ENCODE results near the gene OGFR. TPM values are rescaled to one million over a fixed set of nuclear protein-coding genes. Genes with fewer than 3 reads are reported as not detected.

The OGFR gene
- total RNA-seq, 3 donors from 2014 or later, result 39.3 to 63.1 (median 48.5) TPM

GRCh38 chr20:62837790-62838127 lies 33.1 kb downstream of the OGFR start:
- H3K36me3 ChIP-seq (ENCODE audit: low read depth), result no peaks in the 10 kb centered on the region
- no peak for DNase-seq
- H3K4me3 ChIP-seq, result no peak overlapping the region
- TF ChIP-seq CTCF (IDR thresholded peaks at IDR 0.05), result no peak
- H3K9me3 ChIP-seq, result no peaks in the 10 kb centered on the region
- no peak for ATAC-seq
- H3K4me1 ChIP-seq (ENCODE audit: low read depth), result peaks cover 12% of the 10 kb centered on the region
- intact Hi-C loops (cut with DNase I, micrococcal nuclease), result no loop called here

DNA sequence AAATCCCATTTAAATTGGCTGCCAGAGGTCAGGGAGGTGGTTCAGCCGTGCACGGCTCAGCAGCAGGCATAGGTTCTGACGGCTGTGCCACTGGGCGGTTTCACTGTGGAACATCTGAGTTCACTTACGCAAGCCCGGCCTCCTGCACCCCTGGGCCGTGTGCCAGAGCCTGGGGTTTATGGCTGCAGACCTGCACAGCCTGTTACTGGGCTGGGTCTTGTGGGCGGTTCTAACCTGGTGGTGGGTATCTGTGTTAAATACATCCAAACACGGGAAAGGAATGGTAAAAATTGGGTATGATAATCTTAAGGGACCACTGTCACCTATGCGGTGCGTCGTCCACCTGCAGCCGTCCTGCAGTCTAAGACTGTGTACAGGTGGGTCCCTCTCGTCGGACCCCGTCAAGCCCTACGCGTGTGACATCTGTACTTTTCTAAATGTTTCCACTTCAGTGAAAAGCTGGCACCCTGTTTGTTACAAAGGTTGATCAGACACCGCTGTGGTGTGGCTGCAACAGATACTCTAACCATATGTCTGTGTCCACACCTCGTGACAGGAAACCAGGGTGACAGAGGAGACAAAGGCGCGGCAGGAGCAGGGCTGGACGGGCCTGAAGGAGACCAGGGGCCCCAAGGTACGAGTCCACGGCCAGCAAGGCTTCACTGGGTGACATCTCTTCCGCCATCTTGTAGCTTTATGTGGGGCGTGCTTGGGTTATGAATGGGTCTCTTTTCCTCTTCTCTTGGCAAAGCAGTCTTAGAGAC lies 33.7 kb downstream of the OGFR start:
- ATAC-seq (peak; percentile 94), DNase-seq (peak; percentile 94 to 95 (median 95))
- intact Hi-C loops (cut with DNase I, micrococcal nuclease), result no loop called here
- Histone ChIP-seq H3K36me3 (ENCODE audit: low read depth) (no peaks in the 10 kb centered on the region), H3K9me3 (no peaks in the 10 kb centered on the region), H3K4me3 (no peak overlapping the region), H3K4me1 (ENCODE audit: low read depth) (peaks cover 6% of the 10 kb centered on the region)
- no peak for TF ChIP-seq CTCF (IDR thresholded peaks at IDR 0.05)

GRCh38 chr20:62839261-62839660 lies 34.6 kb downstream of the OGFR start:
- no peak for TF ChIP-seq CTCF (IDR thresholded peaks at IDR 0.05)
- no peak overlapping the region for H3K4me3 ChIP-seq
- H3K36me3 ChIP-seq (ENCODE audit: low read depth), result no peaks in the 10 kb centered on the region
- DNase-seq (peak in 1 of 3 donors; percentile 22), ATAC-seq (no peak)
- H3K9me3 ChIP-seq, result no peaks in the 10 kb centered on the region
- intact Hi-C loops (cut with DNase I, micrococcal nuclease), result no loop called here
- peaks cover 6% of the 10 kb centered on the region for H3K4me1 ChIP-seq (ENCODE audit: low read depth)

DNA sequence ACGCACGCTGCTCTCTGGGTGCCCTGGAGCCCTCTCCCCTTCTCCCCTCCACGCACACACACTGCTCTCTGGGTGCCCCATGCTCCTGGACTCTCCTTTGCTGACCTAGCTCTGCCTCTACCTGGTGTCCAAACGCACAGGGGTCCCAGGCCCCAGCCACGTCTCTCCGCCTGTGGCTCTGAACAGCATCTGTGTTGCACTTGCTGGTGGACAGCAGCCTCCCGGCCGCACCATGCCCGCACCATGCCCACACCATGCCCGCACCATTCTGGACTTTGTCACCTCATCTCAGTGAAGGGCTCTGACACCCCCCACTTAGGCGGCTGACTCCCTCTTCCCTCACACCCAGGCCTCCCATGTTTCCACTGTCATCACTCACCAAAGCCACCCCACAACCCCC lies 35.2 kb downstream of the OGFR start:
- H3K9me3 ChIP-seq, result no peaks in the 10 kb centered on the region
- ATAC-seq (no peak), DNase-seq (peak in 2 of 3 donors; percentile 12 to 37)
- H3K36me3 ChIP-seq (ENCODE audit: low read depth), result no peaks in the 10 kb centered on the region
- no peak overlapping the region for H3K4me3 ChIP-seq
- peaks cover 6% of the 10 kb centered on the region for H3K4me1 ChIP-seq (ENCODE audit: low read depth)
- TF ChIP-seq CTCF (IDR thresholded peaks at IDR 0.05), result no peak
- intact Hi-C loops (cut with DNase I, micrococcal nuclease), result no loop called here

GRCh38 chr20:62840244-62841197 lies 35.9 kb downstream of the OGFR start:
- ATAC-seq (peak; percentile 42), DNase-seq (peak; percentile 43 to 60 (median 51))
- TF ChIP-seq CTCF (IDR thresholded peaks at IDR 0.05), result no peak
- no peak overlapping the region for H3K4me3 ChIP-seq
- intact Hi-C loops (cut with DNase I, micrococcal nuclease), result no loop called here
- H3K36me3 ChIP-seq (ENCODE audit: low read depth), result no peaks in the 10 kb centered on the region
- H3K4me1 ChIP-seq (ENCODE audit: low read depth), result peaks cover 6% of the 10 kb centered on the region
- H3K9me3 ChIP-seq, result no peaks in the 10 kb centered on the region
